ENCODE results near the gene ZBTB39. TPM values are rescaled to one million over a fixed set of nuclear protein-coding genes. Genes with fewer than 3 reads are reported as not detected.
"Not testable (repeated sequence)": the region's sequence is repeated elsewhere in the genome, so short reads cannot be mapped to it uniquely, and the experiment has no call there.

Gene ZBTB39
- total and polyA plus RNA-seq, 5 donors from 2014 or later = 1.5 to 8.6 (median 1.8) TPM

GRCh38 chr12:56965997-56966642 lies 40.2 kb downstream of the ZBTB39 start:
- H3K27ac Mint-ChIP-seq; H3K4me1 ChIP-seq (ENCODE audit: control insufficient read depth, insufficient read depth, low read length, poor library complexity, severe bottlenecking); H3K27ac ChIP-seq (ENCODE audit: insufficient read depth, low read length, poor library complexity, severe bottlenecking); H3K27me3 ChIP-seq (ENCODE audit: control insufficient read depth, insufficient read depth, low read length); H3K36me3 Mint-ChIP-seq; H3K4me3 Mint-ChIP-seq; H3K9me3 ChIP-seq (ENCODE audit: control insufficient read depth in 2 of 2, low read length in 2 of 2); DNase-seq; H3K4me3 ChIP-seq (ENCODE audit: low read depth, low read length); H3K36me3 ChIP-seq (ENCODE audit: control insufficient read depth, insufficient read depth, low read length); H3K4me1 Mint-ChIP-seq; ATAC-seq (ENCODE audit: low read depth in 2 of 2): not testable (repeated sequence)
- Mint-ChIP-seq H3K27me3 (peaks cover 23% of the 10 kb centered on the region), H3K9me3 (peaks cover 0 to 11% (median 0%) of the 10 kb centered on the region in 7 donors)

- not testable (repeated sequence) for H3K9me3 ChIP-seq (ENCODE audit: control insufficient read depth in 2 of 2, low read length in 2 of 2); H3K4me1 Mint-ChIP-seq; ATAC-seq (ENCODE audit: low read depth in 2 of 2); H3K4me1 ChIP-seq (ENCODE audit: control insufficient read depth, insufficient read depth, low read length, poor library complexity, severe bottlenecking); H3K36me3 ChIP-seq (ENCODE audit: control insufficient read depth, insufficient read depth, low read length); H3K27ac ChIP-seq (ENCODE audit: insufficient read depth, low read length, poor library complexity, severe bottlenecking); H3K4me3 ChIP-seq (ENCODE audit: low read depth, low read length); H3K36me3 Mint-ChIP-seq; H3K27me3 ChIP-seq (ENCODE audit: control insufficient read depth, insufficient read depth, low read length); H3K27ac Mint-ChIP-seq; DNase-seq; H3K4me3 Mint-ChIP-seq
- peaks cover 0 to 12% (median 0%) of the 10 kb centered on the region in 7 donors for H3K9me3 Mint-ChIP-seq
- H3K27me3 Mint-ChIP-seq = peaks cover 33% of the 10 kb centered on the region
Observed at GRCh38 chr12:56965124-56965523, 41.2 kb downstream of the ZBTB39 start.

- not testable (repeated sequence) for H3K9me3 ChIP-seq (ENCODE audit: control insufficient read depth in 2 of 2, low read length in 2 of 2); H3K36me3 ChIP-seq (ENCODE audit: control insufficient read depth, insufficient read depth, low read length); DNase-seq; H3K27ac Mint-ChIP-seq; H3K4me3 ChIP-seq (ENCODE audit: low read depth, low read length); H3K4me1 ChIP-seq (ENCODE audit: control insufficient read depth, insufficient read depth, low read length, poor library complexity, severe bottlenecking); H3K27ac ChIP-seq (ENCODE audit: insufficient read depth, low read length, poor library complexity, severe bottlenecking); H3K27me3 ChIP-seq (ENCODE audit: control insufficient read depth, insufficient read depth, low read length); ATAC-seq (ENCODE audit: low read depth in 2 of 2); H3K4me1 Mint-ChIP-seq; H3K4me3 Mint-ChIP-seq
- peaks cover 0 to 12% (median 1%) of the 10 kb centered on the region in 7 donors for H3K9me3 Mint-ChIP-seq
- peaks cover 11% of the 10 kb centered on the region for H3K36me3 Mint-ChIP-seq
- H3K27me3 Mint-ChIP-seq = peaks cover 23% of the 10 kb centered on the region
Observed at GRCh38 chr12:56963557-56963956, 42.8 kb downstream of the ZBTB39 start.

GRCh38 chr12:56962247-56962646 lies 44.1 kb downstream of the ZBTB39 start:
- H3K36me3 Mint-ChIP-seq = peaks cover 16% of the 10 kb centered on the region
- H3K27me3 Mint-ChIP-seq = peaks cover 20% of the 10 kb centered on the region
- not testable (repeated sequence) for H3K4me3 ChIP-seq (ENCODE audit: low read depth, low read length); H3K27ac ChIP-seq (ENCODE audit: insufficient read depth, low read length, poor library complexity, severe bottlenecking); H3K27me3 ChIP-seq (ENCODE audit: control insufficient read depth, insufficient read depth, low read length); H3K4me3 Mint-ChIP-seq; H3K36me3 ChIP-seq (ENCODE audit: control insufficient read depth, insufficient read depth, low read length); H3K4me1 Mint-ChIP-seq; H3K4me1 ChIP-seq (ENCODE audit: control insufficient read depth, insufficient read depth, low read length, poor library complexity, severe bottlenecking); ATAC-seq (ENCODE audit: low read depth in 2 of 2); H3K9me3 ChIP-seq (ENCODE audit: control insufficient read depth in 2 of 2, low read length in 2 of 2); H3K27ac Mint-ChIP-seq; DNase-seq
- H3K9me3 Mint-ChIP-seq = peaks cover 0 to 10% (median 4%) of the 10 kb centered on the region in 7 donors

- Histone ChIP-seq H3K4me1 (ENCODE audit: control insufficient read depth, insufficient read depth, low read length, poor library complexity, severe bottlenecking) (no peaks in the 10 kb centered on the region), H3K27me3 (ENCODE audit: control insufficient read depth, insufficient read depth, low read length) (no peaks in the 10 kb centered on the region), H3K27ac (ENCODE audit: insufficient read depth, low read length, poor library complexity, severe bottlenecking) (no peak overlapping the region), H3K36me3 (ENCODE audit: control insufficient read depth, insufficient read depth, low read length) (no peaks in the 10 kb centered on the region), H3K9me3 (ENCODE audit: control insufficient read depth in 2 of 2, low read length in 2 of 2) (peaks cover 0 to 4% of the 10 kb centered on the region in 2 experiments), H3K4me3 (ENCODE audit: low read depth, low read length) (no peak overlapping the region)
- H3K4me1 Mint-ChIP-seq = peaks cover 0 to 10% (median 0%) of the 10 kb centered on the region in 4 donors
- no peak for ATAC-seq (ENCODE audit: low read depth in 2 of 2)
- no peak overlapping the region for H3K4me3 Mint-ChIP-seq
- peaks cover 0 to 10% (median 4%) of the 10 kb centered on the region in 7 donors for H3K9me3 Mint-ChIP-seq
- H3K27ac Mint-ChIP-seq = no peak overlapping the region
- DNase-seq = no peak
- H3K36me3 Mint-ChIP-seq = peaks cover 16% of the 10 kb centered on the region
- peaks cover 20% of the 10 kb centered on the region for H3K27me3 Mint-ChIP-seq
Observed at GRCh38 chr12:56958422-56958821, 47.9 kb downstream of the ZBTB39 start.

- ATAC-seq (ENCODE audit: low read depth in 2 of 2) (no peak), DNase-seq (no peak)
- Mint-ChIP-seq H3K9me3 (peaks cover 0 to 10% (median 4%) of the 10 kb centered on the region in 7 donors), H3K4me1 (peaks cover 0 to 10% (median 0%) of the 10 kb centered on the region in 4 donors), H3K27me3 (peaks cover 25% of the 10 kb centered on the region), H3K4me3 (no peak within 1 kb of the TSS), H3K36me3 (peaks cover 21% of the 10 kb centered on the region), H3K27ac (no peak within 1 kb of the TSS)
- no peak within 1 kb of the TSS for H3K4me3 ChIP-seq (ENCODE audit: low read depth, low read length)
- H3K9me3 ChIP-seq (ENCODE audit: control insufficient read depth in 2 of 2, low read length in 2 of 2) = peaks cover 0 to 4% of the 10 kb centered on the region in 2 experiments
- H3K36me3 ChIP-seq (ENCODE audit: control insufficient read depth, insufficient read depth, low read length) = no peaks in the 10 kb centered on the region
- H3K4me1 ChIP-seq (ENCODE audit: control insufficient read depth, insufficient read depth, low read length, poor library complexity, severe bottlenecking) = no peaks in the 10 kb centered on the region
- no peak within 1 kb of the TSS for H3K27ac ChIP-seq (ENCODE audit: insufficient read depth, low read length, poor library complexity, severe bottlenecking)
- H3K27me3 ChIP-seq (ENCODE audit: control insufficient read depth, insufficient read depth, low read length) = no peaks in the 10 kb centered on the region
Observed at GRCh38 chr12:56957229-56958052, 48.9 kb downstream of the ZBTB39 start, which contains the start of gene RDH16. TSS of gene RDH16 (minus strand) at chr12:56957608. CDS start at chr12:56957462, 146 bp downstream.

GRCh38 chr12:56955631-56956256 lies 50.6 kb downstream of the ZBTB39 start:
- Mint-ChIP-seq H3K9me3 (peaks cover 0 to 6% (median 1%) of the 10 kb centered on the region in 7 donors), H3K4me1 (peaks cover 0 to 4% (median 0%) of the 10 kb centered on the region in 4 donors), H3K36me3 (peaks cover 26% of the 10 kb centered on the region), H3K27me3 (peaks cover 12% of the 10 kb centered on the region), H3K27ac (no peak overlapping the region), H3K4me3 (no peak overlapping the region)
- no peak overlapping the region for H3K4me3 ChIP-seq (ENCODE audit: low read depth, low read length)
- no peak overlapping the region for H3K27ac ChIP-seq (ENCODE audit: insufficient read depth, low read length, poor library complexity, severe bottlenecking)
- ATAC-seq (ENCODE audit: low read depth in 2 of 2) = no peak
- peaks cover 0 to 4% of the 10 kb centered on the region in 2 experiments for H3K9me3 ChIP-seq (ENCODE audit: control insufficient read depth in 2 of 2, low read length in 2 of 2)
- no peaks in the 10 kb centered on the region for H3K4me1 ChIP-seq (ENCODE audit: control insufficient read depth, insufficient read depth, low read length, poor library complexity, severe bottlenecking)
- no peak for DNase-seq
- H3K27me3 ChIP-seq (ENCODE audit: control insufficient read depth, insufficient read depth, low read length) = no peaks in the 10 kb centered on the region
- no peaks in the 10 kb centered on the region for H3K36me3 ChIP-seq (ENCODE audit: control insufficient read depth, insufficient read depth, low read length)
